Activated CD4-positive, CD25-positive, alpha-beta regulatory T cell treated with anti-CD3 and anti-CD28 coated beads, Interleukin-2, amount 50 U/mL, for 24 hours (primary cell): ENCODE data around the gene PARP14.
"Not testable (repeated sequence)": the region's sequence is repeated elsewhere in the genome, so short reads cannot be mapped to it uniquely, and the experiment has no call there.

Experiments used
- ATAC-seq, 2 donors: fragments of 150-1000 bp; cut with Tn5 transposase; one replicate each; pipeline ENCODE4 v1.10.0; 2021; ENCODE audit warnings: mild to moderate bottlenecking in 1 of 2, moderate library complexity in 1 of 2

PARP14 gene

DNA sequence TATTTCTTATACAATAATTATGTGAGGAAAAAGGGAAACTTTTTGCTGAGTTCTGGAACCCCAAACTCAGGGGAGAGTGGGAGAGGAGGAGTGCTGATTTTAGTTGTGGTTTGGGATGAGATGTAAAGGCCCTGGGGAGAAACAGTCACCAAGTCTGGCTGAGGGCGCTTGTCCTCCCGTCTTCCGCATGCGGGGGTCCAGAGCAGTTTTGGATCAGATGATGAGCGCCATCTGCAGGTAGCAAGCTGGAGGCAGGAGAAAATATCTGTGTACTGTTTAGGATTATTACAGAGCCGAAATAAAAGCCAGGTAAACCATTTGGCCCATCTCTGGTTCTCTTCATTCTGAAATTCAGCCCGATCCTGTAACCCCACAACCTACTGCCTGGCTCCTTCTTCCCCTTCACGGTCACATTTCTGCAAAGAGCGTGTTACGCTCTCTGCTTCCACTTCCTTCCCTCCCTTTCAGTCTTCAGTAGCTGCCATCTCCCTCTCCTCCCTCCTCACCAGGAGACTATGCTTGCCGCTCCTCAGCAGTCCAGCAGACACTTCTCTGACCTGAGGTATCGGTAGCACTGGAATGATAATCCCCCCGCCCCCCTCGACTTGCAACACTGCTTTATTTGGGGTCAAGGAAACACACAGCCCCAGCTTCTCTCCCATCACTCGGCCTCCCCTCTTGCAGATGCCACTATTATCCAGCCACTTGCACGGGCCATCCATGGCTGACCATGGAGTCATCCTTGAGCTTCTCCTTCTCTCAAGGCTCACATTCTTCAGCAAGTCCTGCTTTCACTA, 1.4 kb upstream of the PARP14 start:
- ATAC-seq = peak; percentile 52 to 62

DNA sequence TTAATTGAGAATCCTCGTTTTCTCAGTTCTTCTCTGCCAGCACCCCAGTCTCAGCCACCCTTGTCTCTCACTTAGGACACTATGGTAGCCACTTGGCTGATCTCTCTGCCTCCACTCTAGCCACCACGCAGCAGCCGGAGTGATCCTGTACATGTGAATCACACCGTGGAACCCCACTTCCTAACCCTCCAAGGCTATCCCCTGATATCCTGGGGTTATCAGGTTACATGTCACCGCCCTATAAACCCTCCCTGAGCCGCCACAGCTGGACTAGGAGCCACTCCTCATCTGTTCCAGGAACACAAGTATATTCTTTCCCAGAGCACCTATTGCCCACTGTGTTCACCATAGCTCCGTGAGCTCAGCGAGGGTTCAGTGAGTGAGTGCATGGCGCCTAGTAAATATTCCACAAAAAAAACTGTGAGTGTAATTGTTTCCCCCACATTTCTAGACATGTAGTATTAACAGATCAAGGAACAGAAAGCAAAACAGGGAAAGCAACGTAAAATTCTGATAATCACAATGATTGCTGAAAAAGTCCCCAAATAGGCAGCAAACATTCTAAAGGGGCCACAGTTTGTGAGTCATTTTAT, 661 bp upstream of the PARP14 start:
- peak; percentile 42 to 45 for ATAC-seq

DNA sequence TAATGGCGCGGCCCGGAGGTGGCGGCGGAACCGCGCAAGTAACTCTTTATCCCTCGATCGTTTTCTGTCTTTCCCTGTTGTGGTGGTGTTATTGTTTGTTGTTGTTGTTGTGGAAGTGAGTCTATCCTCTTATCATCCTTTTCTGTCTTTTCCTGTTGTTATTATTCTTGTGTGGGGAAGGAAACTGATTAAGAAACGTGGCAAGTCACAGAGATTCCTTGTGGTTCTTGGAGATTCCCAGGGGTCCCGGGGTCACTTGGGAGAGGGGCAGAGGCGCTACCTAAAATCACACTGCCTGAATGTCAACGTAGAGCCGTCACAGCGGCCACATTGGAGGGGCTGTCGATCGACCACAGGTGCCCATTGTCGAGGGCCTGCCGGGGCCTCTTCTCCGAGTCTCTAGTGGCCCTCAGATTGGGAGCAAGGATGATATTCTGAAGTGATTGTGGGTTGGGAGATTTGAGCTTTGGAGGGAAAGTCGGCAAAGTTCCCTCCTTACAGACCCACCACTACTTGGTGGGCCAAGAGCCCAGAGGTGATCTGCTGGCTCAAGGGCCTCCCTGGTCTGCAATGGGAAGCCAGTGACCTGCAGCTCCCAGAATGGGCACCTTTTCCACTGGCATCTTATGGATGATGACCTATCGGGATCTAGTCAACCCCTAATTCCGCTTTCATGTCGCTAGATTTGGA, 790 bp downstream of the PARP14 start:
- no peak for ATAC-seq

DNA sequence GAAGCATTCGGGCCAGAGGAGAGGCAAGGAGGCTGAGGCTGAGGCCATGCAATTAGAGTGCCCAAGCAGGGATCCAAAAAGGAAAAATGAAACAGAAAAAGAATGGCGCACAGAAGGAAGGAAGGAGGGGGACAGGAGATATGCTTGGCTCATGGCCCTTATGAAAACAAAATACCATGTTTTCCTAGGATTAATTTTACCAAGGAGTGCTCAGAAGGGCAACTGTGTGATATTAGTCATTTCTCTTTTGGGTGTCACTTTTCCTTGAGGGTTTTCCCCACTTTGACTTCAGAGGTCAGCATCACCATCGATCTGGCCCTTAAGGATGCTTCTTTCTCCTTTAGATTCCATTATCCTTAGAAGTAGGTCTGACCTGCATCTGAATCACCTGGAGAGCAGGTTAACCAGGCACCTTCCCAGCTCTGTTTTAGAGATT, 1.4 kb downstream of the PARP14 start:
- ATAC-seq = no peak

- ATAC-seq = not testable (repeated sequence)
These were observed 2.3 kb downstream of the PARP14 start for GRCh38 chr3:122682778-122683411.

GRCh38 chr3:122687298-122687697, 6.7 kb downstream of the PARP14 start:
- no peak for ATAC-seq

- no peak for ATAC-seq
These were observed 8.4 kb downstream of the PARP14 start for GRCh38 chr3:122688996-122689395.

GRCh38 chr3:122689587-122689986, 8.9 kb downstream of the PARP14 start:
- ATAC-seq = no peak

- no peak for ATAC-seq
These were observed 9.5 kb downstream of the PARP14 start for GRCh38 chr3:122690096-122690495.

GRCh38 chr3:122691195-122691594, 10.6 kb downstream of the PARP14 start:
- no peak for ATAC-seq

GRCh38 chr3:122692674-122693073, 12.0 kb downstream of the PARP14 start:
- no peak for ATAC-seq

DNA sequence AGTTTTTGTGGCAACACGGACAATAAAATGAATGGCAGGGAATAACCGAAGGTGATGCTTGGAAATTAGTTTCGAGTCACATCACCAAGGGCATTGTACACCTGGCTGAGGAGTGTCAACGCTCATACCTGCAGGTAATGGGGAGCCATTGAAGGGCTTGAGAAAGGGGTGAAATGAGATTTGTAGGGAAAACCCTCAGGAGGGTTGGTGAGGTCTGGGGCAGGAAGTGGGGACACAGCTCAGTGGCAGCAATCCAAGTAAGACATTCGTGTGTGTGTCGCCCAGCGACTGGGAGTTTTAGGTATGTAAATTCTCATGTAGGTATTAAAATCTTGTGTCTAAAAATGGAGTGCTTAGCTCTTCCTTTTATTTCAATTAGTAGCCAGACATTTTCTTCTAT, 14.3 kb downstream of the PARP14 start:
- peak in 1 of 2 donors; percentile 28 for ATAC-seq

DNA sequence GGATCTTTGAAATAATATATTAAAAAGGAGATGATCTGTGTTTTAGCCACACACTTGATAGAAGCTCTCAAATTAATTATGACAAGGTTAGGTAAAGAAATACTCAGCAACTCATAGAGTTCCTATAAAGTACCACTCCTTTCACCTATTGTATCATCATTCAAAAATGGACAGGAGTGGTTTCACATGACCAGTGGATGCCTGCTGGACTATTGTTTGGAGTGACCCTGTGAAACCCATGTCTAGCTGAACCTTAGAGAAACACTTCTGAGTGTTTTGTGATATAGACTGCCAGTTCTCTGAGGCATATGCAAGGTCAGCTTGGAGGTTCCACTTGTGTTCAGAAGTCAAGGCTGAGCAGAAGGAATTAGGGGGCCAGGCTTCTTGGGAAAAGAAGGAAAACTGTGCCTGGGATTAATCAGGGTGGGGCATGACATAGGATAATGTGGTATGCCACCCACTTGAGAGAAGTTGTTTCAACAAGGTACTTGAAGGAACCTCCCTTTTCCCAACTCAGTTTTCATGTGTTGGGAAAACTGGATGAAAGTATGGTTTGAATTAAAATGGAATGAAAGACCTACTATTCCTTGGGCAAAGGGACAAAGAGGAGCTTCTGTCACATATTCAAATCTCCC, 15.4 kb downstream of the PARP14 start:
- no peak for ATAC-seq

- peak; percentile 53 to 73 for ATAC-seq
These were observed 17.4 kb downstream of the PARP14 start for GRCh38 chr3:122697952-122698620.

DNA sequence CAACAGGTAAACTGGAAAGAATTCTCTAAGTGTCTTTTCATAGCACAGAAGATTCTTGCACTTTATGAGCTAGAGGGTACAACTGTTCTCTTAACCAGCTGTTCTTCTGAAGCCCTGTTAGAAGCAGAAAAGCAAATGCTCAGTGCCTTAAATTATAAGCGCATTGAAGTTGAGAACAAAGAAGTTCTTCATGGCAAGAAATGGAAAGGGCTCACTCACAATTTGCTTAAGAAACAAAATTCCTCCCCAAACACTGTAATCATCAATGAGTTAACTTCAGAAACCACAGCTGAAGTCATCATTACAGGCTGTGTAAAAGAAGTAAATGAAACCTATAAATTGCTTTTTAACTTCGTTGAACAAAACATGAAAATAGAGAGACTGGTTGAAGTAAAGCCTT, 19.6 kb downstream of the PARP14 start:
- ATAC-seq = no peak

GRCh38 chr3:122705379-122705778, 24.7 kb downstream of the PARP14 start:
- ATAC-seq = no peak

GRCh38 chr3:122710616-122711251, 30.1 kb downstream of the PARP14 start:
- ATAC-seq = not testable (repeated sequence)

GRCh38 chr3:122714273-122714672, 33.6 kb downstream of the PARP14 start:
- no peak for ATAC-seq

- ATAC-seq = no peak
These were observed 36.0 kb downstream of the PARP14 start for GRCh38 chr3:122716667-122717066.

DNA sequence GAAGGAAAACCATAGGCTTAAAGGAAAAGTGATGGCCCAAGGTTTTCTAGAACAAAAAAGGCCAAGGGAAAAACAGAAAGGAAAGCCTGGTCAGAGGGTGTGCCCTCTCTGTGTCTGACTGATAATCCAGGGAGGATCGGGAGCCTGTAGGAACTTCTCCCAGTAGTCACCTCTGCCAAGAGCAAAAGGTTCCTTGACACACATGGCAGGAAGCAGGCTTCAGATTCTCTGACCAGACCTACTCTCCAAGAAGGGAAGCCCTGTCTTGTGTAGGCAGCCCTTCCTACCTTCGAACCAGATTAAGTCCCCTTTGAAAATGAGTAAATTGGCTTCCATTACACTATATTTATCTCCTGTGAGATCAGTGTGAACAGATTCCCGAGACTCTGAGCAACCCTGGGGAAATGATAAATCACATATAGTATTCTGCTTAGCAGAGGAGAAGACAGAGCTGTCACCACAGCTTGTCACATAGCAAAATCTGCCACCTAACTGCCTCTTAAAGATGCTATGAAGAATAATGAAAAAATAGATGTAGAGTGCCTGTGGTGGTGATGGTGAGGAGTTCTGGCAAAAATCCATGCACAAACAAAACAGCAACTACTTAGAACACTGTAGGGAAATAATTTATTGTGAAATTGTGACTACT, 38.8 kb downstream of the PARP14 start:
- ATAC-seq = no peak

GRCh38 chr3:122725106-122725505, 44.5 kb downstream of the PARP14 start:
- no peak for ATAC-seq
